ENCODE measurements around the gene CBLIF. TPM values are rescaled to one million over a fixed set of nuclear protein-coding genes. Genes with fewer than 3 reads are reported as not detected.
"Not testable (repeated sequence)": the region's sequence is repeated elsewhere in the genome, so short reads cannot be mapped to it uniquely, and the experiment has no call there.

CBLIF gene
- not detected for total RNA-seq

GRCh38 chr11:59845399-59845798 lies at the start of gene CBLIF:
TSS of gene CBLIF (minus strand) at chr11:59845499. CDS start at chr11:59845453, 46 bp downstream.
- no peak for TF ChIP-seq CTCF (IDR thresholded peaks at IDR 0.05)
- no peak for TF ChIP-seq POLR2AphosphoS5 (IDR thresholded peaks at IDR 0.05)
- TF ChIP-seq POLR2A (IDR thresholded peaks at IDR 0.05; ENCODE audit: low read depth): no peak
- no peak for TF ChIP-seq EP300 (IDR thresholded peaks at IDR 0.05)
- WGBS: 80% methylated on average over 4 of the region's 4 CpGs
- intact Hi-C loops (cut with DNase I): no loop called here

GRCh38 chr11:59894616-59895015 lies 49.3 kb upstream of the CBLIF start:
- 72% methylated on average over 1 of the region's 1 CpG for WGBS
- Histone ChIP-seq H3K9me3 (peaks cover 0 to 14% (median 7%) of the 10 kb centered on the region in 4 donors), H3K27me3 (no peaks in the 10 kb centered on the region), H3K4me3 (no peak overlapping the region), H3K4me1 (no peaks in the 10 kb centered on the region), H3K27ac (replicated peaks in 1 of 4) (no peak overlapping the region), H3K36me3 (no peaks in the 10 kb centered on the region)
- no peak for TF ChIP-seq POLR2A (IDR thresholded peaks at IDR 0.05; ENCODE audit: low read depth)
- TF ChIP-seq CTCF (IDR thresholded peaks at IDR 0.05): no peak
- no peak for TF ChIP-seq POLR2AphosphoS5 (IDR thresholded peaks at IDR 0.05)
- TF ChIP-seq EP300 (IDR thresholded peaks at IDR 0.05): no peak
- intact Hi-C loops (cut with DNase I): no loop called here
- DNase-seq (ENCODE audit: extremely low spot score): no peak

More at GRCh38 chr11:59845399-59845798, at the start of gene CBLIF:
- no peak for DNase-seq (ENCODE audit: extremely low spot score)
- Histone ChIP-seq H3K27me3 (no peaks in the 10 kb centered on the region), H3K27ac (replicated peaks in 1 of 4) (no peak within 1 kb of the TSS), H3K36me3 (no peaks in the 10 kb centered on the region), H3K4me1 (no peaks in the 10 kb centered on the region), H3K9me3 (no peaks in the 10 kb centered on the region), H3K4me3 (no peak within 1 kb of the TSS)

- DNase-seq (ENCODE audit: extremely low spot score): no peak
- Histone ChIP-seq H3K4me1 (no peaks in the 10 kb centered on the region), H3K27ac (replicated peaks in 1 of 4) (no peak overlapping the region), H3K27me3 (no peaks in the 10 kb centered on the region), H3K9me3 (peaks cover 0 to 33% (median 24%) of the 10 kb centered on the region in 4 donors), H3K36me3 (no peaks in the 10 kb centered on the region), H3K4me3 (no peak overlapping the region)
- intact Hi-C loops (cut with DNase I): no loop called here
- TF ChIP-seq CTCF (IDR thresholded peaks at IDR 0.05): no peak
- WGBS: no CpG with 5 or more reads among the region's 4 CpGs
Observed at GRCh38 chr11:59891781-59892181, 46.5 kb upstream of the CBLIF start.

- H3K4me1 ChIP-seq; H3K36me3 ChIP-seq; DNase-seq (ENCODE audit: extremely low spot score); intact Hi-C loops (cut with DNase I); H3K27ac ChIP-seq (replicated peaks in 1 of 4); H3K27me3 ChIP-seq; H3K4me3 ChIP-seq: not testable (repeated sequence)
- peaks cover 0 to 33% (median 25%) of the 10 kb centered on the region in 4 donors for H3K9me3 ChIP-seq
Observed at GRCh38 chr11:59887156-59887555, 41.9 kb upstream of the CBLIF start.

- Histone ChIP-seq H3K4me3 (no peak overlapping the region), H3K27me3 (no peaks in the 10 kb centered on the region), H3K27ac (replicated peaks in 1 of 4) (no peak overlapping the region), H3K4me1 (no peaks in the 10 kb centered on the region), H3K9me3 (peaks cover 0 to 17% (median 10%) of the 10 kb centered on the region in 4 donors), H3K36me3 (no peaks in the 10 kb centered on the region)
- TF ChIP-seq POLR2AphosphoS5 (IDR thresholded peaks at IDR 0.05): no peak
- no peak for TF ChIP-seq EP300 (IDR thresholded peaks at IDR 0.05)
- no peak for TF ChIP-seq CTCF (IDR thresholded peaks at IDR 0.05)
- TF ChIP-seq POLR2A (IDR thresholded peaks at IDR 0.05; ENCODE audit: low read depth): no peak
- intact Hi-C loops (cut with DNase I): no loop called here
- DNase-seq (ENCODE audit: extremely low spot score): no peak
- 89% methylated on average over 1 of the region's 1 CpG for WGBS
Observed at GRCh38 chr11:59883597-59883996, 38.3 kb upstream of the CBLIF start.

All from esophagus muscularis mucosa (tissue), 4 donors.